ENCODE results near the gene NUAK1.

The NUAK1 gene

GRCh38 chr12:106109168-106109910 lies 29.4 kb downstream of the NUAK1 start:
- no peak for DNase-seq (ENCODE audit: low read depth)

GRCh38 chr12:106108185-106108835 lies 30.4 kb downstream of the NUAK1 start:
- no peak for DNase-seq (ENCODE audit: low read depth)

- DNase-seq (ENCODE audit: low read depth), result no peak
Measured at GRCh38 chr12:106107566-106107965, 31.2 kb downstream of the NUAK1 start.

GRCh38 chr12:106106892-106107291 lies 31.9 kb downstream of the NUAK1 start:
- DNase-seq (ENCODE audit: low read depth), result no peak

- DNase-seq (ENCODE audit: low read depth), result no peak
Measured at GRCh38 chr12:106106061-106106566, 32.6 kb downstream of the NUAK1 start.

GRCh38 chr12:106101803-106102202 lies 37.0 kb downstream of the NUAK1 start:
- DNase-seq (ENCODE audit: low read depth), result no peak

GRCh38 chr12:106098691-106099200 lies 40.0 kb downstream of the NUAK1 start:
- DNase-seq (ENCODE audit: low read depth), result no peak

GRCh38 chr12:106097011-106097410 lies 41.7 kb downstream of the NUAK1 start:
- no peak for DNase-seq (ENCODE audit: low read depth)

GRCh38 chr12:106096376-106096775 lies 42.4 kb downstream of the NUAK1 start:
- DNase-seq (ENCODE audit: low read depth), result no peak

- DNase-seq (ENCODE audit: low read depth), result no peak
Measured at GRCh38 chr12:106094304-106094703, 44.5 kb downstream of the NUAK1 start.

- no peak for DNase-seq (ENCODE audit: low read depth)
Measured at GRCh38 chr12:106093246-106093645, 45.5 kb downstream of the NUAK1 start.

GRCh38 chr12:106091446-106091820 lies 47.3 kb downstream of the NUAK1 start:
- no peak for DNase-seq (ENCODE audit: low read depth)

GRCh38 chr12:106090591-106091445 lies 47.9 kb downstream of the NUAK1 start:
- no peak for DNase-seq (ENCODE audit: low read depth)

GRCh38 chr12:106089935-106090334 lies 48.8 kb downstream of the NUAK1 start:
- DNase-seq (ENCODE audit: low read depth), result no peak

- DNase-seq (ENCODE audit: low read depth), result no peak
Measured at GRCh38 chr12:106088811-106089485, 49.8 kb downstream of the NUAK1 start.

- DNase-seq (ENCODE audit: low read depth), result no peak
Measured at GRCh38 chr12:106088246-106088808, 50.4 kb downstream of the NUAK1 start.

- DNase-seq (ENCODE audit: low read depth), result no peak
Measured at GRCh38 chr12:106086696-106087095, 52.1 kb downstream of the NUAK1 start.

GRCh38 chr12:106085213-106085612 lies 53.5 kb downstream of the NUAK1 start:
- DNase-seq (ENCODE audit: low read depth), result no peak

GRCh38 chr12:106084759-106085158 lies 54.0 kb downstream of the NUAK1 start:
- no peak for DNase-seq (ENCODE audit: low read depth)

- DNase-seq (ENCODE audit: low read depth), result no peak
Measured at GRCh38 chr12:106084014-106084671, 54.6 kb downstream of the NUAK1 start.

Data from stimulated activated CD8-positive, alpha-beta memory T cell treated with anti-CD3 and anti-CD28 coated beads, Interleukin-12 subunit alpha, Interleukin-12 subunit beta, amount 100 ng/mL, for 4 hours (primary cell).